Right lobe of liver (tissue), 6 donors: ENCODE results near the gene LPIN2. TPM values are rescaled to one million over a fixed set of nuclear protein-coding genes. Genes with fewer than 3 reads are reported as not detected.

ENCODE experiments used
- ATAC-seq, 4 donors: fragments of 200-7000 bp; cut with Tn5 transposase; one replicate each; pipeline ENCODE4 v1.9.1; 2020; ENCODE audit warnings: mild to moderate bottlenecking in 4 of 4, moderate library complexity in 4 of 4
- DNase-seq, 3 donors: peaks; one replicate each; pipeline ENCODE4 v3.0.0-alpha.2; 2020
- H3K27ac ChIP-seq, 3 donors: fragments of 200-600 bp; one replicate each; pipeline ENCODE4 v1.8.0; 2022
- H3K27me3 ChIP-seq, 2 donors: fragments of 200-600 bp; one replicate each; pipeline ENCODE4 v1.8.0; 2022
- H3K36me3 ChIP-seq, 4 donors: fragments of 200-600 bp; sonication (generic) in 1 of 4; one replicate each; pipeline versions ENCODE4 v1.5.1 to v1.8.0; 2017 to 2022; ENCODE audit warnings: control low read depth in 1 of 4
- H3K4me1 ChIP-seq, 4 donors: fragments of 200-600 bp; sonication (generic) in 1 of 4; one replicate each; pipeline versions ENCODE4 v1.5.1 to v1.8.0; 2017 to 2022; ENCODE audit warnings: control low read depth in 1 of 4
- H3K4me3 ChIP-seq, 3 donors: fragments of 200-600 bp; one replicate each; pipeline ENCODE4 v1.8.0; 2022
- H3K9me3 ChIP-seq, 4 donors: fragments of 200-600 bp; sonication (generic) in 1 of 4; one replicate each; pipeline versions ENCODE4 v1.5.1 to v1.8.0; 2017 to 2022; ENCODE audit warnings: control low read depth in 1 of 4
- CTCF ChIP-seq, 4 donors: fragments of 200-600 bp in 3 of 4; fragments of 450-650 bp in 1 of 4; IDR thresholded peaks; one replicate each; pipeline versions ENCODE4 v1.5.1 to v1.8.0; 2016 to 2022; ENCODE audit warnings: antibody characterized with exemption in 4 of 4, mild to moderate bottlenecking in 2 of 4
- POLR2A ChIP-seq: fragments of 450-650 bp; IDR thresholded peaks from one replicate; pipeline ENCODE4 v1.6.1; 2017; ENCODE audit warnings: antibody characterized with exemption, mild to moderate bottlenecking
- WGBS: methylation state at CpG from one replicate; pipeline ENCODE4 v1.1.6; 2018; ENCODE audit warnings: low coverage, low lambda C conversion rate; ENCODE audit not compliant: insufficient coverage; ENCODE audit errors: missing lambda C conversion rate; 5-methylcytosine and 5-hydroxymethylcytosine counted together
- intact Hi-C, 2 donors: fragments of 100-400 bp; cut with DNase I; formaldehyde crosslinking; loops; one replicate each; pipeline versions ENCODE4 v1.11.2 to v1.14.1; 2022
- total RNA-seq, 6 experiments: library from RNA; depleted of rRNA in 2 of 6; stranded (reverse); fragments of >200 nt in 2 of 6; fragmentation: NEBNext Ultra II Directional in 3 of 6; extraction: Animal tissue kit (Norgen Biotek cat#: 25700) in 3 of 6; gene quantifications; one replicate each; pipeline versions ENCODE4 v1.1.0 to v1.2.4, GENCODE V29; 2016 to 2023
- donor health status: DM: no; HTN: yes; CAD: no.
- donor health status: DM: no; HTN: no; CAD: no.
- donor health status: DM: no; HTN: no; CAD: no.
- donor health status: DM: no; HTN: yes; CAD: no.
- donor health status: DM: no; HTN: yes; CAD: no.

Gene LPIN2
- total RNA-seq, 6 experiments from 2014 or later = 64.9 to 175 (median 150) TPM

DNA sequence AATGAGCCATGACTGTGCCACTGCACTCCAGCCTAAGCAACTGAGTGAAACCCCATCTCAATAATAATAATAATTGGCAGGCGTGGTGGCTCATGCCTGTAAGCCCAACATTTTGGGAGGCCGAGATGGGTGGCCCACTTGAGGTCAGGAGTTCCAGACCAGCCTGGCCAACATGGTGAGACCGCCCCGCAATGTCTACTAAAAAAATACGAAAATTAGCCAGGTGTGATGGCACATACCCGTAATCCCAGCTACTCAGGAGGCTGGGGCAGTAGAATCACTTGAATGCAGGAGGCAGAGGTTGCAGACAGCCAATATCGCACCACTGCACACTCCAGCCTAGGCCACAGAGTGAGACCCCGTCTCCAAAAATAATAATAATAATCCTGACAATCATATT lies 27.9 kb upstream of the LPIN2 start:
- peaks cover 0 to 10% (median 5%) of the 10 kb centered on the region in 4 donors for H3K4me1 ChIP-seq
- TF ChIP-seq POLR2A (no peak), CTCF (IDR thresholded peaks at IDR 0.05) (no peak)
- H3K36me3 ChIP-seq = no peaks in the 10 kb centered on the region
- no peaks in the 10 kb centered on the region for H3K9me3 ChIP-seq
- H3K27ac ChIP-seq = no peak overlapping the region
- H3K4me3 ChIP-seq = no peak overlapping the region
- WGBS = 91% methylated on average over 3 of the region's 8 CpGs
- ATAC-seq = no peak
- no peaks in the 10 kb centered on the region for H3K27me3 ChIP-seq
- DNase-seq = no peak
- intact Hi-C loops = no loop called here

DNA sequence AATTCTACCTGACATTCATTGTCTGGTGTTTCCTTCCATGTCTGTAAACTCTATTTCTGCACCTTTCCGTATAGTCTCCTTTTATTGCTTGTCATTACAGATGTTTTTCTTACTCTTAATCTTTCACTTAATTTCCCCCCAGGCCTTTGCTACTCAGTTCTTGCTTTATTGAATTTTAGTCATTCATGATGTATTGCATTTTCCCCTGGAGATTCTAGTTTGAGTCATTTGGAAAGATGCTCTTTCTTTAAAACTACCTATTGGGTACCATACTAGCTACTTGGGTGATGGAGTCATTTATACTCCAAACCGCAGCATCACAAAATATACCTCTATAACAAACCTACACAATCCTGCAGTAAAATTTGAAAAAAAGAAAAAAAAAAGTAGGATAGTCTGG lies 27.2 kb upstream of the LPIN2 start:
- TF ChIP-seq CTCF (IDR thresholded peaks at IDR 0.05) = no peak
- ATAC-seq (no peak), DNase-seq (no peak)
- WGBS = 91% methylated on average over 2 of the region's 2 CpGs
- H3K27me3 ChIP-seq = no peaks in the 10 kb centered on the region
- H3K36me3 ChIP-seq = no peaks in the 10 kb centered on the region
- no peak overlapping the region for H3K4me3 ChIP-seq
- intact Hi-C loops = no loop called here
- no peak overlapping the region for H3K27ac ChIP-seq
- no peaks in the 10 kb centered on the region for H3K9me3 ChIP-seq
- peaks cover 0 to 7% (median 2%) of the 10 kb centered on the region in 4 donors for H3K4me1 ChIP-seq

GRCh38 chr18:3037423-3037915 lies 24.5 kb upstream of the LPIN2 start:
- ATAC-seq (peak; percentile 90 to 98 (median 96)), DNase-seq (peak in 1 of 3 donors; percentile 40)
- no peak for TF ChIP-seq POLR2A
- no peak for TF ChIP-seq CTCF (IDR thresholded peaks at IDR 0.05)
- H3K4me3 ChIP-seq = no peak overlapping the region
- intact Hi-C loops = no loop called here
- H3K36me3 ChIP-seq = no peaks in the 10 kb centered on the region
- H3K9me3 ChIP-seq = no peaks in the 10 kb centered on the region
- peak overlapping the region in 2 of 3 donors; percentile 46 to 54 for H3K27ac ChIP-seq
- H3K4me1 ChIP-seq = peaks cover 0 to 3% (median 0%) of the 10 kb centered on the region in 4 donors
- WGBS = 14% methylated on average over 4 of the region's 4 CpGs
- no peaks in the 10 kb centered on the region for H3K27me3 ChIP-seq

DNA sequence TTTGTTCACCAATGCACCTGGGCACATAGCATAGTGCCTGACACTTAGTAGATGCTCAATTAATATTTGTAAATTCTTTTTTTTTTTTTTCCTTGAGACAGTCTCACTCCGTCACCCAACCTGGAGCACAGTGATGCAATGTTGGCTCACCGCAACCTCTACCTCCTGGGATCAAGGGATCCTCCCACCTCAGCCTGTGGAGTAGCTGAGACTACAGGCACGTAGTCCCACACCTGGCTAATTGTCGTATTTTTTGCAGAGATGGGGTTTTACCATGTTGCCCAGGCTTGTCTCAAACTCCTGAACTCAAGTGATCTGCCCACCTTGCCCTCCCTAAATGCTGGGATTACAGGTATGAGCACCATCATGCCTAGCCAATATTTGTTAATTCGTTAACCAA lies 23.2 kb upstream of the LPIN2 start:
- Histone ChIP-seq H3K9me3 (no peaks in the 10 kb centered on the region), H3K4me3 (no peak overlapping the region), H3K4me1 (peaks cover 0 to 3% (median 0%) of the 10 kb centered on the region in 4 donors), H3K27me3 (no peaks in the 10 kb centered on the region), H3K36me3 (no peaks in the 10 kb centered on the region), H3K27ac (no peak overlapping the region)
- WGBS = 84% methylated on average over 5 of the region's 5 CpGs
- intact Hi-C loops = no loop called here
- ATAC-seq (no peak), DNase-seq (peak in 1 of 3 donors; percentile 33)
- TF ChIP-seq CTCF (IDR thresholded peaks at IDR 0.05) (no peak), POLR2A (no peak)

GRCh38 chr18:3035635-3036034 lies 22.7 kb upstream of the LPIN2 start:
- no peaks in the 10 kb centered on the region for H3K9me3 ChIP-seq
- ATAC-seq (no peak), DNase-seq (peak in 1 of 3 donors; percentile 15)
- 86% methylated on average over 4 of the region's 5 CpGs for WGBS
- intact Hi-C loops = no loop called here
- no peaks in the 10 kb centered on the region for H3K36me3 ChIP-seq
- no peaks in the 10 kb centered on the region for H3K27me3 ChIP-seq
- peaks cover 0 to 3% (median 0%) of the 10 kb centered on the region in 4 donors for H3K4me1 ChIP-seq
- no peak overlapping the region for H3K4me3 ChIP-seq
- TF ChIP-seq POLR2A (no peak), CTCF (IDR thresholded peaks at IDR 0.05) (no peak)
- H3K27ac ChIP-seq = no peak overlapping the region
